Gastroesophageal sphincter (tissue), 4 donors: Measurements from ENCODE around the gene PRKCD. TPM values are rescaled to one million over a fixed set of nuclear protein-coding genes. Genes with fewer than 3 reads are reported as not detected.

Experiments used
- ATAC-seq: fragments of 150-250 bp; one replicate; pipeline ENCODE4 v1.9.1; 2016; ENCODE audit warnings: mild to moderate bottlenecking, moderate library complexity
- H3K27ac ChIP-seq, 4 donors: fragments of 200-600 bp; sonication (generic) in 3 of 4; 1 replicate in 3 of 4; 2 replicates in 1 of 4; pipeline ENCODE4 v1.5.1; 2016 to 2019
- H3K27me3 ChIP-seq: fragments of 200-600 bp; sonication (generic); one replicate; pipeline ENCODE4 v1.5.1; 2019
- H3K36me3 ChIP-seq, 2 donors: fragments of 200-600 bp; sonication (generic); one replicate each; pipeline ENCODE4 v1.5.1; 2019; ENCODE audit warnings: control low read depth in 1 of 2
- H3K4me1 ChIP-seq, 3 donors: fragments of 200-600 bp; sonication (generic); 1 replicate in 2 of 3; 2 replicates in 1 of 3; pipeline ENCODE4 v1.5.1; 2016 to 2019; ENCODE audit warnings: control low read depth in 2 of 3
- H3K4me3 ChIP-seq, 2 donors: fragments of 200-600 bp; sonication (generic); one replicate each; pipeline ENCODE4 v1.5.1; 2019; ENCODE audit warnings: mild to moderate bottlenecking in 1 of 2, moderate library complexity in 1 of 2
- H3K9me3 ChIP-seq, 3 donors: fragments of 200-600 bp; sonication (generic); one replicate each; pipeline ENCODE4 v1.5.1; 2017 to 2019; ENCODE audit warnings: control low read depth in 2 of 3
- CTCF ChIP-seq, 4 experiments: fragments of 200-600 bp in 2 of 4; fragments of 450-650 bp in 2 of 4; sonication (generic) in 1 of 4; IDR thresholded peaks; one replicate each; pipeline ENCODE4 v1.5.1; 2017 to 2019; ENCODE audit warnings: antibody characterized with exemption in 4 of 4, mild to moderate bottlenecking in 2 of 4, moderate library complexity in 2 of 4
- EP300 ChIP-seq: sonication (generic); formaldehyde crosslinking; IDR thresholded peaks from one replicate; pipeline ENCODE4 v1.6.1; 2017; ENCODE audit warnings: antibody characterized with exemption, mild to moderate bottlenecking
- POLR2A ChIP-seq, 2 donors: fragments of 450-650 bp; IDR thresholded peaks; one replicate each; pipeline ENCODE4 v1.6.1; 2017; ENCODE audit warnings: antibody characterized with exemption in 2 of 2, mild to moderate bottlenecking in 2 of 2, moderate library complexity in 1 of 2
- POLR2AphosphoS5 ChIP-seq: sonication (generic); formaldehyde crosslinking; IDR thresholded peaks from one replicate; pipeline ENCODE4 v1.6.1; 2017; ENCODE audit warnings: antibody characterized with exemption
- WGBS, 2 donors: methylation state at CpG; one replicate each; pipeline ENCODE4 v1.1.5; 2018; ENCODE audit warnings: low coverage in 1 of 2; 5-methylcytosine and 5-hydroxymethylcytosine counted together
- total RNA-seq, 4 donors: library from RNA; depleted of rRNA; stranded (reverse); fragments of >200 nt; gene quantifications; one replicate each; pipeline ENCODE4 v1.1.0, GENCODE V29; 2016

The PRKCD gene
- total RNA-seq, 4 donors from 2014 or later: 5.5 to 10.1 (median 7.6) TPM

- WGBS, 2 donors: 67 to 100% methylated on average over 1 of the region's 5 CpGs
- Histone ChIP-seq H3K4me1 (peaks cover 0 to 16% (median 0%) of the 10 kb centered on the region in 3 donors), H3K4me3 (no peak overlapping the region), H3K27ac (no peak overlapping the region), H3K36me3 (no peaks in the 10 kb centered on the region), H3K9me3 (no peaks in the 10 kb centered on the region), H3K27me3 (peaks cover 31% of the 10 kb centered on the region)
- TF ChIP-seq POLR2A (IDR thresholded peaks at IDR 0.05) (no peak), EP300 (no peak), POLR2AphosphoS5 (no peak), CTCF (IDR thresholded peaks at IDR 0.05) (no peak)
- ATAC-seq: no peak
These were observed 9.5 kb upstream of the PRKCD start for GRCh38 chr3:53151465-53151864.

- Histone ChIP-seq H3K4me1 (peaks cover 0 to 21% (median 0%) of the 10 kb centered on the region in 3 donors), H3K36me3 (no peaks in the 10 kb centered on the region), H3K4me3 (no peak overlapping the region), H3K27me3 (peaks cover 37% of the 10 kb centered on the region), H3K27ac (no peak overlapping the region), H3K9me3 (no peaks in the 10 kb centered on the region)
- no peak for ATAC-seq
- TF ChIP-seq EP300 (no peak), POLR2AphosphoS5 (no peak), POLR2A (IDR thresholded peaks at IDR 0.05) (no peak), CTCF (IDR thresholded peaks at IDR 0.05) (no peak)
- WGBS, 2 donors: 80 to 95% methylated on average over 1 to 4 of the region's 20 CpGs
These were observed 8.9 kb upstream of the PRKCD start for GRCh38 chr3:53151870-53152660.

GRCh38 chr3:53153264-53153823 is 7.7 kb upstream of the PRKCD start:
- Histone ChIP-seq H3K4me1 (peaks cover 0 to 22% (median 0%) of the 10 kb centered on the region in 3 donors), H3K27me3 (peaks cover 37% of the 10 kb centered on the region), H3K27ac (no peak overlapping the region), H3K9me3 (no peaks in the 10 kb centered on the region), H3K36me3 (no peaks in the 10 kb centered on the region), H3K4me3 (no peak overlapping the region)
- TF ChIP-seq POLR2A (IDR thresholded peaks at IDR 0.05) (no peak), POLR2AphosphoS5 (no peak), CTCF (IDR thresholded peaks at IDR 0.05) (no peak), EP300 (no peak)
- 68 to 72% methylated on average over 2 to 3 of the region's 3 CpGs for WGBS, 2 donors
- ATAC-seq: no peak

GRCh38 chr3:53153980-53154379 is 7.0 kb upstream of the PRKCD start:
- Histone ChIP-seq H3K27ac (no peak overlapping the region), H3K4me1 (peaks cover 0 to 28% (median 0%) of the 10 kb centered on the region in 3 donors), H3K27me3 (peaks cover 37% of the 10 kb centered on the region), H3K4me3 (no peak overlapping the region), H3K36me3 (no peaks in the 10 kb centered on the region), H3K9me3 (no peaks in the 10 kb centered on the region)
- 0 to 55% methylated on average over 1 to 2 of the region's 6 CpGs for WGBS, 2 donors
- no peak for TF ChIP-seq POLR2AphosphoS5
- TF ChIP-seq CTCF (IDR thresholded peaks at IDR 0.05): no peak
- no peak for TF ChIP-seq POLR2A (IDR thresholded peaks at IDR 0.05)
- no peak for TF ChIP-seq EP300
- no peak for ATAC-seq

- Histone ChIP-seq H3K4me3 (no peak overlapping the region), H3K9me3 (no peaks in the 10 kb centered on the region), H3K36me3 (no peaks in the 10 kb centered on the region), H3K27me3 (peaks cover 37% of the 10 kb centered on the region), H3K4me1 (peaks cover 0 to 35% (median under 1%) of the 10 kb centered on the region in 3 donors), H3K27ac (no peak overlapping the region)
- 71% methylated on average over 2 of the region's 4 CpGs; no CpG with 5 or more reads in 1 of the 2 donors for WGBS, 2 donors
- no peak for TF ChIP-seq EP300
- TF ChIP-seq CTCF (IDR thresholded peaks at IDR 0.05): no peak
- TF ChIP-seq POLR2A (IDR thresholded peaks at IDR 0.05): no peak
- no peak for TF ChIP-seq POLR2AphosphoS5
- no peak for ATAC-seq
These were observed 6.1 kb upstream of the PRKCD start for GRCh38 chr3:53154881-53155285.
